Measurements from ENCODE around the gene GARIN5A. TPM values are rescaled to one million over a fixed set of nuclear protein-coding genes. Genes with fewer than 3 reads are reported as not detected.

GARIN5A gene
- total RNA-seq, 1 experiment from 2014 or later = 2.0 TPM

GRCh38 chr19:50476907-50477238, 225 bp upstream of the GARIN5A start:
- in situ Hi-C loops (cut with HindIII; ENCODE audit: low pct_unique_long_range_greater_than_20kb, low sequenced_read_pairs) = no loop called here
- POLR2A ChIA-PET = no interaction called here
- no peak for ATAC-seq

GRCh38 chr19:50475736-50476223, 868 bp downstream of the GARIN5A start:
- Histone ChIP-seq H3K4me3 (ENCODE audit: low read depth in 2 of 2, low read length in 2 of 2) (peak overlapping the region; percentile 81 to 89), H3K27me3 (ENCODE audit: control insufficient read depth, insufficient read depth, low read length) (no peaks in the 10 kb centered on the region), H3K9me3 (ENCODE audit: control insufficient read depth, insufficient read depth, low read depth, low read length) (no peaks in the 10 kb centered on the region), H3K4me1 (ENCODE audit: control insufficient read depth, insufficient read depth, low read length) (no peaks in the 10 kb centered on the region), H3K36me3 (ENCODE audit: control insufficient read depth, insufficient read depth, low read length) (no peaks in the 10 kb centered on the region), H3K27ac (ENCODE audit: low read length) (no peak overlapping the region)
- ChIA-PET CTCF (no interaction called here), POLR2A (no interaction called here)
- no peak for TF ChIP-seq TCF7L2 (IDR thresholded peaks at IDR 0.05; ENCODE audit: low read depth, low read length)
- no peak for TF ChIP-seq POLR2AphosphoS5 (IDR thresholded peaks at IDR 0.05; ENCODE audit: low read depth, low read length)
- no peak for TF ChIP-seq REST (IDR thresholded peaks at IDR 0.05; ENCODE audit: insufficient read depth in 1 of 2, low read depth in 2 of 2, low read length in 1 of 2)
- no peak for TF ChIP-seq CTCF (IDR thresholded peaks at IDR 0.05)
- TF ChIP-seq SIN3A (IDR thresholded peaks at IDR 0.05; ENCODE audit: borderline replicate concordance, insufficient read depth, low read depth, low read length) = no peak
- intact Hi-C loops (cut with micrococcal nuclease; ENCODE audit: unreplicated experiment) (no loop called here), in situ Hi-C loops (cut with HindIII; ENCODE audit: low pct_unique_long_range_greater_than_20kb, low sequenced_read_pairs) (no loop called here)
- BruUV-seq (replicated peaks) = no TSS peak
- no peak for DNase-seq (ENCODE audit: low read depth, low spot score)
- no peak for ATAC-seq

More at GRCh38 chr19:50476907-50477238, 225 bp upstream of the GARIN5A start:
- Histone ChIP-seq H3K27ac (ENCODE audit: low read length) (no peak overlapping the region; the same call in 1 of the 2 replicates), H3K36me3 (ENCODE audit: control insufficient read depth, insufficient read depth, low read length) (no peaks in the 10 kb centered on the region), H3K9me3 (ENCODE audit: control insufficient read depth, insufficient read depth, low read depth, low read length) (no peaks in the 10 kb centered on the region), H3K27me3 (ENCODE audit: control insufficient read depth, insufficient read depth, low read length) (no peaks in the 10 kb centered on the region), H3K4me3 (ENCODE audit: low read depth in 2 of 2, low read length in 2 of 2) (peak overlapping the region; percentile 81 to 89), H3K4me1 (ENCODE audit: control insufficient read depth, insufficient read depth, low read length) (no peaks in the 10 kb centered on the region)
- TSS peak; percentile 92 for BruUV-seq (replicated peaks)
- intact Hi-C loops (cut with micrococcal nuclease; ENCODE audit: unreplicated experiment) = no loop called here
- CTCF ChIA-PET = no interaction called here
- no peak for TF ChIP-seq CTCF (IDR thresholded peaks at IDR 0.05)
- TF ChIP-seq TCF7L2 (IDR thresholded peaks at IDR 0.05; ENCODE audit: low read depth, low read length) = no peak
- no peak for TF ChIP-seq POLR2AphosphoS5 (IDR thresholded peaks at IDR 0.05; ENCODE audit: low read depth, low read length)
- no peak for TF ChIP-seq SIN3A (IDR thresholded peaks at IDR 0.05; ENCODE audit: borderline replicate concordance, insufficient read depth, low read depth, low read length)
- TF ChIP-seq REST (IDR thresholded peaks at IDR 0.05; ENCODE audit: insufficient read depth in 1 of 2, low read depth in 2 of 2, low read length in 1 of 2) = no peak
- no peak for DNase-seq (ENCODE audit: low read depth, low spot score)

Measured in Panc1 (cell line).